Chondrocyte (in vitro differentiated cells): ENCODE data around the gene MYO7A. TPM values are rescaled to one million over a fixed set of nuclear protein-coding genes. Genes with fewer than 3 reads are reported as not detected.

Source experiments
- DNase-seq: peaks from one replicate; pipeline ENCODE4 v3.0.0; 2021; ENCODE audit warnings: mixed read lengths, low spot score
- H3K27ac Mint-ChIP-seq: one replicate; pipeline ENCODE4 v1.8.0; 2021; ENCODE audit warnings: mild to moderate bottlenecking, moderate library complexity, mixed read lengths; ENCODE audit not compliant: unreplicated experiment
- H3K27me3 Mint-ChIP-seq: 2 replicates; pipeline ENCODE4 v1.8.0; 2021; ENCODE audit warnings: low read depth, mixed read lengths
- H3K36me3 Mint-ChIP-seq: 2 replicates; pipeline ENCODE4 v1.8.0; 2021; ENCODE audit warnings: low read depth, mixed read lengths
- H3K4me1 Mint-ChIP-seq: 2 replicates; pipeline ENCODE4 v1.8.0; 2021; ENCODE audit warnings: low read depth, mild to moderate bottlenecking, mixed read lengths
- H3K4me3 Mint-ChIP-seq: one replicate; pipeline ENCODE4 v1.8.0; 2021; ENCODE audit warnings: mild to moderate bottlenecking, moderate library complexity, mixed read lengths; ENCODE audit not compliant: unreplicated experiment
- H3K9me3 Mint-ChIP-seq: 2 replicates; pipeline ENCODE4 v1.8.0; 2021; ENCODE audit warnings: low read depth, mixed read lengths
- CTCF ChIP-seq: fragments of 200-600 bp; sonication (generic); IDR thresholded peaks from 2 replicates; pipeline ENCODE4 v1.5.0; 2021; ENCODE audit warnings: antibody characterized with exemption, mild to moderate bottlenecking, moderate library complexity
- total RNA-seq: library from RNA; stranded (reverse); gene quantifications from 3 replicates; pipeline ENCODE4 v1.2.1, GENCODE V29; 2021

Gene MYO7A
- total RNA-seq, 1 donor from 2014 or later: not detected

DNA sequence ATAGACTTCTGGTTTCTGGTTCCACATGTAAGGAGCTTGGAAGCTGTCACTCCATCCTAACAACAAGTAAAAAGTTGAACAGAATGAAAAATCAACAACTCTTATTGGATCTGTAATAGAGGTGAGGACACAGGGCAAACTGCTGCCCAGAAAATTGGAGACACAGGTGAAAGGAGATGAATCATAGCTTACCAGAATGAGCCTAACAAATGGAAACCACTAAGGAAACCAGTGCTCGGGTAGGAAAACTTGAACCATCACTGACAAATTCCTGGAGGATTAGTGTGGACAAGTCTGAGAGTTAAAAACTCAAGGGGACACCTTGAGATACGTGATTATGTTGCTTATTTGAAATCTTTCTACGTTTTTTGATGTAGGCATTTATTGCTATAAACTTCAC, 121.4 kb downstream of the MYO7A start:
- Mint-ChIP-seq H3K36me3 (no peaks in the 10 kb centered on the region), H3K9me3 (peaks cover 21% of the 10 kb centered on the region), H3K27me3 (no peaks in the 10 kb centered on the region), H3K4me3 (no peak overlapping the region), H3K4me1 (peaks cover 10% of the 10 kb centered on the region), H3K27ac (no peak overlapping the region)
- no peak for TF ChIP-seq CTCF
- DNase-seq: no peak

- Mint-ChIP-seq H3K27me3 (no peaks in the 10 kb centered on the region), H3K9me3 (peaks cover 21% of the 10 kb centered on the region), H3K4me3 (no peak overlapping the region), H3K4me1 (no peaks in the 10 kb centered on the region), H3K27ac (no peak overlapping the region), H3K36me3 (no peaks in the 10 kb centered on the region)
- no peak for DNase-seq
- no peak for TF ChIP-seq CTCF
Observed at GRCh38 chr11:77250881-77251640, 123.0 kb downstream of the MYO7A start.

DNA sequence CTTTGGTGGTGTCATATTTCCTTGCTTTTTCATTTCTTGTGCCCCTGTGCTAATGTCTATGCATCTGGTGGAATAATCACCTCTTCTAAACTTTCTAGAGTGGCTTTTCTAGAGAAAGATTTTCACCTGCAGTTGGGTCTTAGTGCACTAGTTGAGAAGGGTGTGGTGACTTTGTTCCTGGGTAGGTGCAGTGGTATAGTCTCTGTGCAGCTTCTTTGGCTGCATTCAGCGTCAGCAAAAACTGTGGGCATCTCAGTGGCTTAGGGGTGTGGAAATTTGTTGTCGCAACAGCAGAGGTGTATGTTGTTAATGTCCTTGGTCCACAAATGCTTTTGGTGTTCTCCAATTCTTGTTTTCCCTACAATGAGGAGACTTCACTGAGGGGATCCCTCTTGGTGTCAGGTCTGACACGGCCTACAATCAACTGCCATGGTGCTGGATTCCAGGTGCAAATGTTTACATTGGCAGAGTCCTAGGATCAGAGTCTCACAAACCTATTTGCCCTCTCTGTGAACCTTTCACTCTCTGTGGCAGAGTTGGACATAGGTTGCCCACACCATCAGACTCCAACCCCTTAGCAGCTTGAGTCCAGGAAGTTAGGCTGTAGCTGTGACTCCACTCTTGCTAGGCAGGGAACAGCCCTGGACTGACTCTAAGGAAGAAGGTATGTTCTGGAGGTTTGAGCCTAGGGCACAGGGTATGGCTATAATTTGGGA, 124.7 kb downstream of the MYO7A start:
- no peaks in the 10 kb centered on the region for H3K36me3 Mint-ChIP-seq
- no peak for TF ChIP-seq CTCF
- H3K9me3 Mint-ChIP-seq: peaks cover 21% of the 10 kb centered on the region
- DNase-seq: no peak
- no peak overlapping the region for H3K27ac Mint-ChIP-seq
- H3K4me1 Mint-ChIP-seq: no peaks in the 10 kb centered on the region
- no peaks in the 10 kb centered on the region for H3K27me3 Mint-ChIP-seq
- no peak overlapping the region for H3K4me3 Mint-ChIP-seq

DNA sequence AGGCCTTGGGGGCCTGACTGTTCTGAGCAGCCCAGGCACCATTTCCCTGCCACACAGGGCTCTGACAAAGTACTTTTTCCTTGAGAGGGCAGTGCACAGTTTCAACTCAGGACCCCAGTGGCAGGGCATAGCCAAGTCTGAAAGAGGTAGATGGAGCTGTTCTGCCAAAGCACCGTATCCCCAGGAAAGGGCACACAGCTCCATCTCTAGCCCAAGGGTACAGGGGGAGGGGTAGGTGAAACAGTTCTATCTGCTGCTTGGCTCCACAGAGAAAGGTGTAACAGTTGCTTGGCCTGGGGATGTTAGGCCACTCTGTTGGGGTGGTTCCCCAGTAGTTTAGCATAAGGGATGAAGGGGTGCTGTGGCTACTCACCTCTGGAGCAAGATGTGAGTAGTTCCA, 125.6 kb downstream of the MYO7A start:
- no peaks in the 10 kb centered on the region for H3K36me3 Mint-ChIP-seq

More for the DNA sequence above, 125.6 kb downstream of the MYO7A start:
- no peak overlapping the region for H3K4me3 Mint-ChIP-seq
- H3K9me3 Mint-ChIP-seq: peaks cover 21% of the 10 kb centered on the region
- no peak for DNase-seq
- no peak overlapping the region for H3K27ac Mint-ChIP-seq
- no peaks in the 10 kb centered on the region for H3K4me1 Mint-ChIP-seq
- TF ChIP-seq CTCF: no peak
- no peaks in the 10 kb centered on the region for H3K27me3 Mint-ChIP-seq
